GM12878 (cell line): ENCODE results near the gene SMG9.

Source experiments
- CTCF ChIP-seq, 3 experiments: IDR thresholded peaks in 2 of 3; conservative IDR thresholded peaks in 1 of 3; 2 replicates each; pipeline ENCODE4 v1.5.1; 2011; ENCODE audit warnings: low read depth in 3 of 3, low read length in 3 of 3, mild to moderate bottlenecking in 3 of 3, control low read depth in 2 of 3, moderate library complexity in 2 of 3, inconsistent platforms in 1 of 3, mixed read lengths in 1 of 3; ENCODE audit not compliant: control insufficient read depth in 2 of 3, insufficient read depth in 1 of 3; ENCODE audit errors: extremely low read depth in 1 of 3
- GABPA ChIP-seq: IDR thresholded peaks from 2 replicates; pipeline ENCODE4 v1.6.1; 2014; ENCODE audit warnings: antibody characterized with exemption, low read depth, mild to moderate bottlenecking, inconsistent platforms
- RAD21 ChIP-seq: IDR thresholded peaks from 2 replicates; pipeline ENCODE4 v1.6.1; 2011; ENCODE audit warnings: mild to moderate bottlenecking, low read depth, low read length, moderate library complexity; ENCODE audit not compliant: insufficient read depth
- RFX5 ChIP-seq: IDR thresholded peaks from 2 replicates; pipeline ENCODE4 v1.6.1; 2011; ENCODE audit warnings: low read depth, low read length, improper control_type of control experiment
- SP1 ChIP-seq: IDR thresholded peaks from one replicate; pipeline ENCODE4 v1.6.1; 2011; ENCODE audit warnings: low read depth, low read length

DNA sequence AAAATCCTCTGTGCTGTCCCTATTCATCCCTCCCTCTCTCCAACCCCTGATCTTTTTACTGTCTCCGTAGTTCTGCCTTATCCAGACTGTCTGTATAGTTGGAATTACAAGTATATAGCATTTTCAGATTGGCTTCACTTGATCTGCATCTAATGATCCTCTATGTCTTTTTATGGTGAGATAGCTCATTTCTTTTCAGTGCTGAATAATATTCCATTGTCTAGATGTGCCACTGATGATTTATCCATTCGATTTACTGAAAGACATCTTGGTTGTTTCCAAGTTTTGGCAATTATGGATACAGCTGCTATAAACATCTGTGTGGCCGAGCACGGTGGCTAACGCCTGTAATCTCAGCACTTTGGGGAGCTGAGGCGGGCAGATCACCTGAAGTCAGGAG is 19.7 kb downstream of the SMG9 start:
- TF ChIP-seq GABPA (no peak), RFX5 (no peak), SP1 (no peak), RAD21 (no peak), CTCF (IDR thresholded peaks at IDR 0.05 in 2 of 3, conservative IDR thresholded peaks at IDR 0.05 in 1 of 3; ENCODE audit: control insufficient read depth in 2 of 3, extremely low read depth in 1 of 3, insufficient read depth in 1 of 3, low read depth in 3 of 3, low read length in 3 of 3) (no peak)
